GM21381 (cell line): Measurements from ENCODE around the gene SLC38A3.
"Not testable (repeated sequence)": the region's sequence is repeated elsewhere in the genome, so short reads cannot be mapped to it uniquely, and the experiment has no call there.

Experiments
- ATAC-seq: cut with Tn5 transposase; IDR thresholded peaks from one replicate; pipeline ENCODE4 v1.9.1; 2021; ENCODE audit warnings: mild to moderate bottlenecking, moderate library complexity; ENCODE audit not compliant: unreplicated experiment

The SLC38A3 gene

GRCh38 chr3:50210176-50210509 is 5.1 kb downstream of the SLC38A3 start:
- ATAC-seq, result no peak

- ATAC-seq, result no peak
Measured at GRCh38 chr3:50210510-50211367, 5.7 kb downstream of the SLC38A3 start.

GRCh38 chr3:50211368-50211717 is 6.3 kb downstream of the SLC38A3 start:
- not testable (repeated sequence) for ATAC-seq

- ATAC-seq, result no peak
Measured at GRCh38 chr3:50211930-50212329, 6.9 kb downstream of the SLC38A3 start.

DNA sequence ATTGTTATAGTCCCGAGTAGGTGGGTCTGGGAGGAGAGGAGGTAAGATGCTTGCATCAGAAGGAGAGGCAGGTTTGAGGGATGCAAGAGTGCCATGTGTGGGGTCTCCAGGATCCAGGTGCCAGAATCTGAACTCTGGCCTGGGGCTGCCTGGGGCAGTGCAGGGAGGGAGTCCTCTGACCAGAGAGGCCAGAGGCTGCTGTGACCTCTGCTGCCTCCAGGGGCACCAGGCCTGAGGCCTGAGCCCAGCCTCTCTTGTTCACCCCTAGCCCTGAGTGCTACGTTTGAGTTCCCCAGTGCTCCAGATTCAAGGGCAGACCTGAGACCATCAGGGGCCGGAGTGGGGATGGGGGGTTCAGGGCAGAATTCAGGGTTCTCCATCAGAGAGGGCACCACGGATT is 7.4 kb downstream of the SLC38A3 start:
- ATAC-seq, result no peak

DNA sequence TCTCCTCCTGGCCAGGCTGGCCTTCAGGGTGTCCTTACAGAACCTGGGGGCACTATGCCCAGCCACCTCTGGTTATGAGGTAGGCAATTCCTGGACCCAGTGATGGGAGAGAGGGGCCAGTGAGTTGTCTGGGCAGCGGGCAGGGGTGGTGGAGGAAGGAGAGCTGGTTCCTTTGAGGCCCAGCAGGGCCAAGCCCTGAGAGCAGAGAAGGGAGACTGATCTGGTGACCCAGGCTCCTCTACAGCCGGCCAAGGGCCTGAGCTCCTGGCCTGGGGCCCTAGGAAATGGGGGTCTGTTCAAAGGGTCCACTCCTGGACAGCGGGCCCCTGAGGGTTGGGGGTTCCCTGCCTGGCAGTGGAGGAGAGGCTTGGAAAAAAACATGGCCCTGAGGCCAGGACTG is 7.9 kb downstream of the SLC38A3 start:
- no peak for ATAC-seq

DNA sequence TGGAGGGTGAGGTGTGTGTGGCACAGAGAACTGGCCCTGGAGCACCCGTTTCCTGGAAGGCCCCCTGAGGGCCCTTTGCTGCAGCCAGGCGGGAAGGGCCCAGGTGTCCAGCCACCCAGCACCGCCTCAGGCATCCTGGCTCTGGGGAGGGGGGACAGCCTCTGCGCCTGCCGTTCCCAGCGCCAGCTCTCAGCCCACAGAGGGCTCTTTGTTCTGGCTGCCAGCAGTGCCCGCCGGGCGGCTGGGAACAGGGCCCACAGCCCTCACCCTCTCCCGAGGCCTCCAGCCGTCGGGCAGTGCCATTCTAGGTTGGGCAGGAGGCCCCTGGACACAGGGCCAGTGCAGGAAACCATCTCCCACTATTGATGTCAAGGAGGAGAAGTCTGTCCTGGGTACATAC is 8.3 kb downstream of the SLC38A3 start:
- ATAC-seq, result no peak

DNA sequence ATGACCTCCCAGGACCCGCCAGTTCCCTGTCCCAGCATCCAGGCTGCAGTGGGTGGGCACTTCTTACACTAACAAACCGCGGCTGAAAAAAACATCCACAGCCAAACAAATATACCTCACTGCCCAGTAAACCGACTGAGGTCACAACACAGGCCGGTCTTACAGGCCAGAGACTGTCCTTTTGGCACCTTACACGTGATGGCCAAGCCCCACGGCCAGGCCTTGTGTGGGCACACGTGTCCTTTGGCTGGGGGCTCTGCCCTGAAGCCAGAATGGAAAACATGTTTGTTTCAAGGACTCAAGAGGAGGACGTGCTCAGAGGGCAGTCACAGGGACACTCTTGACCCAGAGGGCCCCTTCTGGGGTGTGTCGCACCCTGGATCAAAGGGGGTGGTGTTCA is 9.8 kb downstream of the SLC38A3 start:
- ATAC-seq, result no peak

DNA sequence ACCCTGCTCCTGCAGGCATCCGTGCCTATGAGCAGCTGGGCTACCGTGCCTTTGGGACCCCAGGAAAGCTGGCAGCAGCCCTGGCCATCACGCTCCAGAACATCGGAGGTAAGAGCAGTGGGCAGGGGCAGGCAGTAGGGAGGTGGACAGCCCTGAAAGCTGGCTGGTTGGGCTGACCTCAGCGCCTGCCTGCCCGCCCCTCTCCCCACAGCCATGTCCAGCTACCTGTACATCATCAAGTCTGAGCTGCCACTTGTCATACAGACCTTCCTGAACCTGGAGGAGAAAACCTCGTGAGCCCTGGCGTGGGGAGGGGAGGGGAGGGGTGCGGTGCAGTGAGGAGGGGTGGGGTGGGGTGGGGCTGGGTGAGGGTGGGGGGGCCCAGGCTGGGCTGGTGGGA is 10.5 kb downstream of the SLC38A3 start:
- ATAC-seq, result no peak

DNA sequence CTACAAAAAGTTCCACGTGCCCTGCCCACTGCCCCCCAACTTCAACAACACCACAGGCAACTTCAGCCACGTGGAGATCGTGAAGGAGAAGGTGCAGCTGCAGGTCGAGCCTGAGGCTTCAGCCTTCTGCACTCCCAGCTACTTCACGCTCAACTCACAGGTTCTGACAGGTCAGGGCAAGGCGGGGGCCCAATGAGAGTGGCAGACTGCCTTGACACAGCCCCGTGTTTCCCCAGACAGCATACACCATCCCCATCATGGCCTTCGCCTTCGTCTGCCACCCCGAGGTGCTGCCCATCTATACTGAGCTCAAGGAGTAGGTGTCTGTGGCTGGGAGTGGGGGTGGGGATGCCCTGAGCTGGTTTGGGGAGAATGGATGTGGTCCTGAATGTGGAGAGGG is 12.6 kb downstream of the SLC38A3 start:
- ATAC-seq, result no peak

DNA sequence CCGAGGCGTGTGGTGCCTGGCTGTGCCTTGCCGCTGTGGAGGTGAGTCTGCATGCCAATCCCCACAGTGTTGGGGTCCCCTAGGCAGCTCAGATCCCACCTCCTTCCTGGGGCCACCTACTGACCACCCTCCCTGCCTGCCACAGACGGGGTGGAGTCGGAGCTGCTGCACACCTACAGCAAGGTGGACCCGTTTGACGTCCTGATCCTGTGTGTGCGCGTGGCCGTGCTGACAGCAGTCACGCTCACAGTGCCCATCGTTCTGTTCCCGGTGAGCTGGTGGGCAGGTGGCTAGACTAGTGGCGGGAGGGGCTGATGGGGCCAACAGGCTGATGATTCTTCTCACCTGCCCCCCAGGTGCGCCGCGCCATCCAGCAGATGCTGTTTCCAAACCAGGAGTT is 13.4 kb downstream of the SLC38A3 start:
- ATAC-seq, result no peak

DNA sequence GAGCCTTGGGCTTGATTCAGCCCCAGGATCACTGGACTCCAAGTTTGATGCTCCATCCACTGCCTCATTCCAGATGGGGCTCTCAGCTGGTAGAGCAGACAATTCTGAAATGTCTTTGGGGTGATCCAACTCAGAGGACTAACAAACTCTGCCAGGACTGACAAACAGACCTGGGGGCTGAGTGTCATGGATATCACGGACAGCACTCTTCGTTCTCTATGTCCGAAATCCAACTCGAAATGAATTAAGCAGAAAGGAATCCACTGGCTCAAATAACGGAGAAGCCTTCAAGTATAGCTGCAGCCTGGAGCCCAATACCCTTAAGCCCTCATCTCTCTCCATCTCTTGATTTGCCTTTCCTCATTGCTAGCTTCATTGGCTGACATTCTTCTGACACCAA is 14.2 kb downstream of the SLC38A3 start:
- no peak for ATAC-seq

DNA sequence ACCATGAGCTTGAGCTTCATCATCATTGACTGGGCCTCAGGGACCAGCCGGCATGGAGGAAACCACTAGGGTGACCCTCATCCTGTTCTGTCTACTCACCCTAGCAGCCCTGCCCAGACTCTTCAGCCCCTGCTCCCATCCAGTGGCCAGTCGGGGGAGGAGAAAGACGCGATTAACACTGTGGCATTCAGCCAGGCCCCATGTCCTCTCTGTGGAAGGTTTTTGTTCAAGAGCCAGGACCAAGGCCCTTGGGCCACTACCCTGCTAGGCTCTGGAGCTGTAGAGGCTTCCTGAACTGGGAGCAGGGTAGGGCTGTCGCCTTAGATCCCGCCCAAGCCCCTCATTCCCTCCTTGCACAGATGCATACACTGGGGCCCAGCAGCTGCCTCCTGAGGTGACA is 15.0 kb downstream of the SLC38A3 start:
- ATAC-seq, result no peak

DNA sequence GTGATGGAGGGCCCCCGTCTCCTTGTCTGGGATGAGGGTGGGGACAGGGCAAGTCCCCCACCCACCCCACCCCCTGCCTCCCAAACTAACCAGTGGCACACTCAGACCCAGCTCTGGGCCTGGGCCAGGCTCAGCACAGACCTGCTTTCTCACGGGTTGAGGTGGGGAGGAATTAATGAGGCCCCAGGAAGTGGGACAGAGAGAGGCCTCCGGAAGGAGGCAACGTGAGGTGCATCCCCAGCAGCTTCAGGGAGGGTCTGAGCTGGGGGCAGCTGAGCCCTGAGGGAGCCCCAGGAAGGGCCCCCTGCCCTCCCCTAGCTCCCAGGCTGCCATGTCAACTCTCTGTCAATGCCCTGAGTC is 16.0 kb downstream of the SLC38A3 start:
- no peak for ATAC-seq

DNA sequence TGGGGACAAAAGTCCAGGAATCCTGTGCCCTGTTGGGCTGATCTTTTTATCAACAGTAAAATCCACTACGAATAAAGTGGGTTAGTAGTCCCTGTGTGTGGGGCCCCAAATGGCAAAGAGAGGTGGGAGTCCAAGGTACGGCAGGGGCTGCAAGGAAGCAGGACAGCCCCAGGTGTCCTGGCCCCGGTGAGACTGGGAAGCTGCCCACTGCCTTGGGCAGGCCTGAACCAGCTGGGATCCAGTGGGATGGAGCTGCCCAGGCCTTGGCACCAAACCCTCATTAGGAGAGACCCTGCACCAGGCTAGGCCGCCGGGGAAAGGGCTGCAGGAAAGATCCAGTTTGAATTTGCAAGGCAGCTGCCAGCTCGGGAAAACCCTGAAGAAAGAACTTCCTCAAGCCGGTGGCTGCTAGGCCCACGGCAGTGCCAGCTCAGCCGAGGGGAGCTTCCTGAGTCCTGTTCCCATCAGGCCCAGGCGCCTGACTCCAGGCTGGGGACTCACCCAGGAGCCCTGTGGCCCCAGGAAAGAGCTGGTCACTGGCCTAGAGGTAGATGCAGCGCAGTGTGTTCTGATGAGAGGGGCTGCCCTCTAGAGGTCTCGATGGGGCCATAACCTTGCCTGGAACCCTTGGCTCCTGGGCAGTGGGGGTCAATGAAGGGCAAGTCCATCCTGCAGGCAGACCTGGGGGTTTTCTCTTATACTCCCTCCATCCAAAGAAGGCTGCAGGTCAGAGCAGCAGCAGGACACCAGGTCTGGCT is 16.5 kb downstream of the SLC38A3 start:
- ATAC-seq, result no peak

GRCh38 chr3:50222169-50222528 is 17.1 kb downstream of the SLC38A3 start:
- ATAC-seq, result no peak

DNA sequence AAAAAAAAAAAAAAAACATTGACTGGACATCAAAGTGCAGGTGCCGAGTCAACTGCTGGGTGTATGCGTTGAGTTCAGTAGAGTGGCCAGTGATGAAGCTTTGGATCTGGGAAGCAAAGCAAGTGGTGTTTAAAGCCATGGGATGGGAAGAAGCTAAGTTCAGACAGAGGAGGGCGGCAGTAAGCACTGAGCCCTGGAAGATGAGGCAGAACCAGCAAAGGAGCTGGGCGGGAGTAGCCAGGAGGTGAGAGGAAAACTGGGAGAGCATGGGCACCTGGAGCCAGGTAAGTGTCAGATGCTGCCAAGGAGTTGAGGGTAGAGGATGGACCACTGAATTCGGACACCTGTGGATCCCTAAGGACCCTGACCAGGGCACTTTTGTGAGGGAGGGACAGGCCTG is 19.6 kb downstream of the SLC38A3 start:
- no peak for ATAC-seq

DNA sequence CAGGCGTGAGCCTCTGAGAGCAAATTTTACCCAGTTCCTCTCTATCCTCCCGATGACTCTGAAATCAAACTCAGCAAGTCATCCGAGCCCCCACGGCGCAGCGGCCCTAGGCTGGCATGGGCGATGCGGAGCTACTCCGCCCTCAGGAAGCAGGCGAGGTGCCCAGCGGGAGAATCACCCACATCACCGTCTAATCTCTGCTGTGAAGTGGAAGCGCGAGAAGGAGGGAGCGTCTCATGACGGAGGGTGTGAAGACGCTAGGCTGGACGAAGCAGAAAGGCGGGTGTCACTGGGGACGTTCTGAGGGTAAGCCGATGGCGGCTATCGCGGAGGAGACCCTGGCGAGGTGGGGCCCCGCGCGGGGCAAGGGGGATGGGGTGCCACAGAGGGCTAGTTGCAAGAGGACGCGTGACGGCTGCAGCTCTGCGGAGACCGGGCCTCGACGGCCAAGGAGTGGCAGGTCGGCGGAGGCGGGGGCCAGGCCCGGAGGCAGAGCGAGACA is 21.9 kb downstream of the SLC38A3 start:
- no peak for ATAC-seq

DNA sequence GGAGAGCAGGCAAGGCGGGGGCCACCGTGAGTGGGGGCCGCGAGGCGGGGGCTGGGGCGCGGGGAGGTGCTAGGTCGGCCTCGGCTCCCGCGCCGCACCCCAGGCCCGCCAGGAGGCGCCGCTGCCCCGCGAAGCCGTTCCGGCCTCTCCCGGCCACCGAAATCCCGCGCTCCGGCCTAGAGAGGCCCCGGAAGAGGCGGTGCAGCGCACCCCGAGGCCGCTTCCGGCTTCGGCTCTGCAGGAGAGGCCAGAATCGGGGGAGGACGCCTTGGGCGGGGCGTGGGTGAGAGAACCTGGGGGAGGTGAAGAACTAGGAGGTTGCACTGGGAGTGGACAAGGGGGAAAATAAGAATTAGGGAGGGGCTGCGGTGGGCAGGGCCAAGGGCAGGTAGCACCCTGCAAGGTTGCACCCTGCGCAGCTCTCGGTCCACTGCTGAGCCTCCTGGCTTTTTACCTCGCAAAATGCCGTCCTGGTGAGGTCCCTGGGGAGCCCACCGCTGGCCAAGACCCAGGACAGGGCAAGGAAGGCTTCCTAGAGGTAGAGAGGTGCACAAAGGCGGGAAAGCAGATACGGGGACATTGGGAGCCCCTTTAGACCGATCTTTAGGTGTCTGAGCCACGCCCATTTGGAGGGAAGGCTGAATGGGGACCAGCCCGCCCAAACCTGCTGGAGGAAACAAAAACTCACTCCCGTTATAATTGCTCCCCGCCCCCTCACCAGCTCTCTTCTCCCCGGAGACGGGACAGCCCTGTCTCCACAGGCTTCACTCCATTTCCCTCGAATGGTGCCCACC is 22.5 kb downstream of the SLC38A3 start:
- peak; percentile 86 for ATAC-seq

GRCh38 chr3:50228184-50228763 is 23.2 kb downstream of the SLC38A3 start:
- ATAC-seq, result not testable (repeated sequence)

- no peak for ATAC-seq
Measured at GRCh38 chr3:50229490-50229889, 24.4 kb downstream of the SLC38A3 start.
